AG09309 (cell line): ENCODE measurements around the gene BMP7.
A peak's percentile ranks its signal among the peaks of the same experiment; 100 is the strongest.
"Not testable (repeated sequence)": the region's sequence is repeated elsewhere in the genome, so short reads cannot be mapped to it uniquely, and the experiment has no call there.

Experiments
- DNase-seq: peaks from one replicate; pipeline ENCODE4 v3.0.0-alpha.2; 2010; ENCODE audit warnings: low read depth
- H3K4me3 ChIP-seq: 2 replicates; pipeline ENCODE4 v1.5.1; 2011; ENCODE audit warnings: mild to moderate bottlenecking, low read depth, low read length, moderate library complexity; ENCODE audit not compliant: control insufficient read depth
- CTCF ChIP-seq: IDR thresholded peaks from 2 replicates; pipeline ENCODE4 v1.5.1; 2011; ENCODE audit warnings: mild to moderate bottlenecking, low read depth, low read length, inconsistent platforms; ENCODE audit not compliant: insufficient read depth, control insufficient read depth; ENCODE audit errors: missing control alignments

The BMP7 gene

GRCh38 chr20:57241363-57241991 is 25.0 kb downstream of the BMP7 start:
- no peak for TF ChIP-seq CTCF
- DNase-seq, result no peak
- H3K4me3 ChIP-seq, result no peak overlapping the region

GRCh38 chr20:57240581-57241362 is 25.7 kb downstream of the BMP7 start:
- no peak for DNase-seq
- H3K4me3 ChIP-seq, result no peak overlapping the region
- TF ChIP-seq CTCF, result no peak

GRCh38 chr20:57239725-57240124 is 26.7 kb downstream of the BMP7 start:
- not testable (repeated sequence) for H3K4me3 ChIP-seq, DNase-seq

- DNase-seq, H3K4me3 ChIP-seq: not testable (repeated sequence)
These were observed 27.1 kb downstream of the BMP7 start for GRCh38 chr20:57239324-57239723.

- no peak for DNase-seq
- TF ChIP-seq CTCF, result no peak
These were observed 28.4 kb downstream of the BMP7 start for GRCh38 chr20:57238089-57238488.

GRCh38 chr20:57237585-57237953 is 28.9 kb downstream of the BMP7 start:
- no peak for TF ChIP-seq CTCF
- no peak for DNase-seq

More at GRCh38 chr20:57238089-57238488, 28.4 kb downstream of the BMP7 start:
- no peak overlapping the region for H3K4me3 ChIP-seq

GRCh38 chr20:57236813-57237584 is 29.4 kb downstream of the BMP7 start:
- peak; percentile 7 for DNase-seq
- TF ChIP-seq CTCF, result no peak
- H3K4me3 ChIP-seq, result no peak overlapping the region

More at GRCh38 chr20:57237585-57237953, 28.9 kb downstream of the BMP7 start:
- H3K4me3 ChIP-seq, result no peak overlapping the region
